Keratinocyte (primary cell): ENCODE data around the gene CFAP45. TPM values are rescaled to one million over a fixed set of nuclear protein-coding genes. Genes with fewer than 3 reads are reported as not detected.

ENCODE experiments used
- DNase-seq: peaks from one replicate; pipeline ENCODE4 v3.0.0-alpha.2; 2011; ENCODE audit warnings: low read depth, missing footprints, low spot score
- FAIRE-seq: peaks from 2 replicates; lab custom pipeline; 2011; peaks lifted over from hg19 to GRCh38; lab: Jason Lieb, UNC
- H2AFZ ChIP-seq: 2 replicates; pipeline ENCODE4 v1.6.0; 2012; ENCODE audit warnings: low read length, control low read depth, inconsistent platforms; ENCODE audit not compliant: control insufficient read depth
- H3K27ac ChIP-seq: 2 replicates; pipeline ENCODE4 v1.5.1; 2011; ENCODE audit warnings: low read length; ENCODE audit not compliant: control insufficient read depth, insufficient read depth
- H3K27me3 ChIP-seq: 3 replicates; pipeline ENCODE4 v1.6.0; 2011; ENCODE audit warnings: low read length; ENCODE audit not compliant: control insufficient read depth, insufficient read depth; ENCODE audit errors: extremely low read depth
- H3K36me3 ChIP-seq, 2 experiments: 2 replicates in 1 of 2; 3 replicates in 1 of 2; pipeline ENCODE4 v1.5.1; 2011; ENCODE audit warnings: low read length in 2 of 2, mild to moderate bottlenecking in 1 of 2; ENCODE audit not compliant: control insufficient read depth in 2 of 2, insufficient read depth in 2 of 2; ENCODE audit errors: extremely low read depth in 1 of 2
- H3K4me1 ChIP-seq: 3 replicates; pipeline ENCODE4 v1.5.1; 2011; ENCODE audit warnings: low read length; ENCODE audit not compliant: control insufficient read depth, insufficient read depth; ENCODE audit errors: extremely low read depth
- H3K4me2 ChIP-seq: 3 replicates; pipeline ENCODE4 v1.6.0; 2011; ENCODE audit warnings: low read depth, low read length; ENCODE audit not compliant: control insufficient read depth, insufficient read depth; ENCODE audit errors: extremely low read depth
- H3K4me3 ChIP-seq, 3 experiments: fragments of 200-600 bp in 1 of 3; sonication (generic) in 1 of 3; 2 replicates in 2 of 3; 3 replicates in 1 of 3; pipeline ENCODE4 v1.5.1; 2011 to 2016; ENCODE audit warnings: low read length in 3 of 3, mild to moderate bottlenecking in 3 of 3, control low read depth in 2 of 3, inconsistent platforms in 1 of 3, low read depth in 1 of 3, mixed read lengths in 1 of 3, mixed run types in 1 of 3, moderate library complexity in 1 of 3; ENCODE audit not compliant: control insufficient read depth in 2 of 3, insufficient read depth in 2 of 3; ENCODE audit errors: extremely low read depth in 1 of 3
- H3K79me2 ChIP-seq: 2 replicates; pipeline ENCODE4 v1.6.0; 2012; ENCODE audit warnings: low read length; ENCODE audit not compliant: control insufficient read depth, insufficient read depth
- H3K9ac ChIP-seq: 3 replicates; pipeline ENCODE4 v1.6.0; 2011; ENCODE audit warnings: low read length; ENCODE audit not compliant: control insufficient read depth, insufficient read depth; ENCODE audit errors: extremely low read depth
- H3K9me1 ChIP-seq: 3 replicates; pipeline ENCODE4 v1.6.0; 2011; ENCODE audit warnings: low read length; ENCODE audit not compliant: control insufficient read depth, insufficient read depth; ENCODE audit errors: extremely low read depth
- H3K9me3 ChIP-seq: 2 replicates; pipeline ENCODE4 v1.5.1; 2012; ENCODE audit warnings: low read depth, low read length; ENCODE audit not compliant: control insufficient read depth
- H4K20me1 ChIP-seq: 3 replicates; pipeline ENCODE4 v1.6.0; 2011; ENCODE audit warnings: low read length; ENCODE audit not compliant: control insufficient read depth, insufficient read depth; ENCODE audit errors: extremely low read depth
- EZH2 ChIP-seq: IDR thresholded peaks from one replicate; pipeline ENCODE4 v1.6.1; 2012; ENCODE audit warnings: inconsistent platforms, mild to moderate bottlenecking, low read length, moderate library complexity
- dilution Hi-C: fragments of 300-500 bp; cut with MboI; formaldehyde crosslinking; loops from one replicate; pipeline ENCODE4 v1.7.0; 2020; ENCODE audit warnings: low sequenced_read_pairs; ENCODE audit not compliant: extremely low pct_ligation_motif_present
- polyA plus RNA-seq, 5 experiments: library from polyadenylated mRNA; depleted of rRNA in 3 of 5; stranded (reverse) in 3 of 5; stranded (forward) in 1 of 5; unstranded in 1 of 5; fragments of >200 nt; gene quantifications; 1 replicate in 1 of 5; 2 replicates in 3 of 5; 3 replicates in 1 of 5; pipeline versions ENCODE4 v1.2.1 to v1.2.3, GENCODE V29; 2011 to 2012; ENCODE audit warnings: missing spikeins in 2 of 5, low read depth in 1 of 5, low replicate concordance in 1 of 5
- TF ChIP-seq, protein P1 (sequence below), 3 experiments: IDR thresholded peaks in 1 of 3; conservative IDR thresholded peaks in 1 of 3; optimal IDR thresholded peaks in 1 of 3; 2 replicates in 2 of 3; 3 replicates in 1 of 3; pipeline versions ENCODE3 to v1.5.1; 2011; ENCODE audit warnings: low read length in 3 of 3, mild to moderate bottlenecking in 3 of 3, moderate library complexity in 2 of 3, control low read depth in 1 of 3, inconsistent platforms in 1 of 3; ENCODE audit not compliant: insufficient read depth in 2 of 3; ENCODE audit errors: extremely low read depth in 1 of 3

The CFAP45 gene
- polyA plus RNA-seq, 1 donor (not counting 4 experiments of a cell fraction or from before 2014, with no cell fraction given) = 2.3 TPM

DNA sequence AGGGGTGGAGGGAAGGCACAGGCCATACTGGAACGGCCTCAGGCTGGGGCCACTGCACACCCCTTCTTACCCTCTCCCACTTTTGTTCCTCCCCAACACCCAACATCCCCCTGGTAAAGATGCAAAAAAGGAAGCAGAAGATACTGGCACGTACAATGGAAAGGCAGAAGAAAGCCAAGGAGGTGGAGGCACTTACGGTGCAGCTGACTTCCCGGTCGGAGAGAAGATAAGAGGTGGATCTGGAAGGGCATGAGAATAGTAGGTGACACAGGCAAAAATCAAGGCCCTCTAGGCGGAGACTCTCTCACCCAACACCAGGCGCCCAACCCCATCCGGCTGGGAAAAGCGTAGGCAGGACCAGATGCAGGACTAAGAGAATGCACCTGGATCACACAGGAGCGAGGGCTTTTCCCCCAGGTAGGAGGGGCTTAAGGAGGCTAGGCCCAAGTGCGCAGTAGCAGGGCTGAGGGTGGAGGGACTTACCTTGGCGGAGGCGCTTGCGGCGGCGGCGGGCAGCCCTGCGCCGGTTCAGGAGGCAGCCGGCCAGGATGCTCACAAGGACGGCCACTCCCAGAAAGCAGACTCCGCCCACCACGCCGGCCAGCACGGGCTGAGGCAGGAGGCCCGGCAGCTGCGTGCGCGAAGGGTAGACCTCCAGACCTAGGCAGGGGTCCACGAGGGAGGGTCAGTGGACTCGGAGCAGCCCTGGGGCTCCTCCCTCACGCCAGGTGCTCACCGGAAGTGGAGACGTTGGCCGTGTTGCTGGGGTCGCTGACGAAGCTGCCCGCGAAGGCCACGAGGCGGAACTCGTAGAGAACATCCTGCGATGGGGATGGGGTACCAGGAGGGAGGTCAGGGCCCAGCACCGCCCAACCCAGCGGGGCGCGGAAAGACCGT lies 29.4 kb upstream of the CFAP45 start:
- peak overlapping the region; percentile 71 for H2AFZ ChIP-seq
- H3K79me2 ChIP-seq = peaks cover 6% of the 10 kb centered on the region
- H3K27me3 ChIP-seq = no peaks in the 10 kb centered on the region
- H3K9ac ChIP-seq = peak overlapping the region; percentile 35
- dilution Hi-C loops = no loop called here
- peak overlapping the region in 1 of 3 experiments; percentile 28 for H3K4me3 ChIP-seq
- peak overlapping the region; percentile 56 for H3K27ac ChIP-seq
- H3K4me1 ChIP-seq = peaks cover 40% of the 10 kb centered on the region
- FAIRE-seq (peak; percentile 94), DNase-seq (peak; percentile 95)
- peak overlapping the region; percentile 50 for H3K4me2 ChIP-seq
- H3K9me3 ChIP-seq = no peaks in the 10 kb centered on the region
- TF ChIP-seq EZH2 = no peak
- TF ChIP-seq, protein P1, sequence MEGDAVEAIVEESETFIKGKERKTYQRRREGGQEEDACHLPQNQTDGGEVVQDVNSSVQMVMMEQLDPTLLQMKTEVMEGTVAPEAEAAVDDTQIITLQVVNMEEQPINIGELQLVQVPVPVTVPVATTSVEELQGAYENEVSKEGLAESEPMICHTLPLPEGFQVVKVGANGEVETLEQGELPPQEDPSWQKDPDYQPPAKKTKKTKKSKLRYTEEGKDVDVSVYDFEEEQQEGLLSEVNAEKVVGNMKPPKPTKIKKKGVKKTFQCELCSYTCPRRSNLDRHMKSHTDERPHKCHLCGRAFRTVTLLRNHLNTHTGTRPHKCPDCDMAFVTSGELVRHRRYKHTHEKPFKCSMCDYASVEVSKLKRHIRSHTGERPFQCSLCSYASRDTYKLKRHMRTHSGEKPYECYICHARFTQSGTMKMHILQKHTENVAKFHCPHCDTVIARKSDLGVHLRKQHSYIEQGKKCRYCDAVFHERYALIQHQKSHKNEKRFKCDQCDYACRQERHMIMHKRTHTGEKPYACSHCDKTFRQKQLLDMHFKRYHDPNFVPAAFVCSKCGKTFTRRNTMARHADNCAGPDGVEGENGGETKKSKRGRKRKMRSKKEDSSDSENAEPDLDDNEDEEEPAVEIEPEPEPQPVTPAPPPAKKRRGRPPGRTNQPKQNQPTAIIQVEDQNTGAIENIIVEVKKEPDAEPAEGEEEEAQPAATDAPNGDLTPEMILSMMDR (optimal IDR thresholded peaks at IDR 0.05 in 1 of 3, IDR thresholded peaks at IDR 0.05 in 1 of 3, conservative IDR thresholded peaks at IDR 0.05 in 1 of 3; ENCODE audit: extremely low read depth in 1 of 3, insufficient read depth in 2 of 3, low read length in 3 of 3) = peak in 1 of 3 experiments; percentile 10
- no peaks in the 10 kb centered on the region for H3K9me1 ChIP-seq
- peaks cover 13 to 14% of the 10 kb centered on the region in 2 experiments for H3K36me3 ChIP-seq
- H4K20me1 ChIP-seq = no peaks in the 10 kb centered on the region

DNA sequence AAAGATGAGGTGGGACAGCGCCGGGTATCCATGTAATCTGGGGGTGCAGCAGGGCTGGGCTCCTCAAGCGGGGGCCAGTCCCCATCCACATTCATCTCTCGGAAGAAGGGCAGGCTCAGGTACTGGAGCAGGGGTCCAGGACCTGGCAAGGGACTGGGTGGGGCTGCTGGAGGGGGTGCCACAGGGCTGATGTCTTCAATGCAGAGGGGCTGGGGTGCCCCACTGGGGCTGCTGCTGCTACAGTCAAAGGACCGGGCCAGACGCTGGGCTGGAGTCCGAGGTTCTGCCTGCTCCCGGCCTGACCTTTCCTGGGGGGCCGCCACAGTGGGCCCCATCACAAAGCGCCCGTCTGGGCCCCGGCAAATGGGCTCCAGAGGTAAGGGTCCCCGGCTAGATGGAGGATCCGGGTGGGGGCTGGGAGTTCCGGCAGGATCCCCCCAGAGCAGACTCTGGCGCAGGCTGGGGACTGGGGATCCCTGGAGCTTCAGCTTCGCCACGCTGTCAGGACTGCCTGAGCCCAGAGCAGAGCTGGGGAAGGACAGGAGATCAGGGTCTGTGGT lies 28.6 kb upstream of the CFAP45 start:
- FAIRE-seq = no peak
- no peak for TF ChIP-seq EZH2
- TF ChIP-seq, protein P1 (optimal IDR thresholded peaks at IDR 0.05 in 1 of 3, IDR thresholded peaks at IDR 0.05 in 1 of 3, conservative IDR thresholded peaks at IDR 0.05 in 1 of 3; ENCODE audit: extremely low read depth in 1 of 3, insufficient read depth in 2 of 3, low read length in 3 of 3) = no peak
- Histone ChIP-seq H3K9ac (peak overlapping the region; percentile 5), H3K79me2 (peaks cover 13% of the 10 kb centered on the region), H3K9me1 (no peaks in the 10 kb centered on the region), H3K4me2 (peak overlapping the region; percentile 50), H3K27me3 (no peaks in the 10 kb centered on the region), H3K27ac (peak overlapping the region; percentile 16), H4K20me1 (no peaks in the 10 kb centered on the region), H3K4me3 (peak overlapping the region in 1 of 3 experiments; percentile 28), H3K4me1 (peaks cover 35% of the 10 kb centered on the region), H2AFZ (no peak overlapping the region), H3K36me3 (peaks cover 10 to 13% of the 10 kb centered on the region in 2 experiments), H3K9me3 (no peaks in the 10 kb centered on the region)
- DNase-seq = no peak
- dilution Hi-C loops = no loop called here
